ENCODE results near the gene ALDH1A2. TPM values are rescaled to one million over a fixed set of nuclear protein-coding genes. Genes with fewer than 3 reads are reported as not detected.

ALDH1A2 gene
- not detected for polyA plus RNA-seq (2012; ENCODE audit: insufficient read length, low read depth)

DNA sequence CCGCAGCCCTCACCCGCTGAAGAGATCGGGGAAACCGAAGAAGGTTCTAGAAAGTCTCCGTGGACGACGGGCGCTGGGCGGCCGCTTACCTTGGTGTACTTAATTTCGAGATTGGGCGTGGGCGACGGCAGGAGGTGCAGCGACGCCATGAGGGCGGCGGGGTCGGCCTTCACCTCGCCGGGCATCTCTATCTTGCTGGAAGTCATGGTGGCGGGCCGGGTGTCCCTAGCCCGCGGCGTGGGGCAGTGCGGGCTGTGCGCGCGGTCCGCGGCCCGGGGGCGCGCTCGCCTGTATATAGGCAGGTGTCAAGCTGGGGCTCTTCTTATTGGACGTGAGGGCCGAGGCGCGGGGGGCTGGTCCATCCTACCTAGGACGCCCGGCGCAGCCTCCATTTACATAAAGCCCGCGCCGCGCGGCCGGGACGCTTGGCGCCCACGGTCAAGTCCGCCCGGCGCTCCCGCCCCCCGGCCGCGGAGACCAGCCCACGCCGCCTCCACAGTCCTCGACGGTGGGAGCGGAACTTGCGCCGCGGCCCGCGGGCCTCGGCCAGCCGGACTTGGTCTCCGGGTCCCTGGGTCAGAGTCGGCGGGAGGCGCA is at the start of gene ALDH1A2:
ALDH1A2 (minus strand) TSS at position 267 of the 597 bp plus-strand sequence; CDS start at position 206, 61 bp downstream.
- TF ChIP-seq POLR2AphosphoS5 (IDR thresholded peaks at IDR 0.05; ENCODE audit: low read depth, low read length) (no peak), TAF1 (IDR thresholded peaks at IDR 0.05; ENCODE audit: borderline replicate concordance, insufficient read depth, low read length) (no peak), FOXP2 (optimal IDR thresholded peaks at IDR 0.05; ENCODE audit: borderline replicate concordance, extremely low read depth, extremely low read length, insufficient read depth) (no peak), REST (IDR thresholded peaks at IDR 0.05; ENCODE audit: insufficient read depth in 1 of 2, low read depth in 2 of 2, low read length in 2 of 2) (no peak), SIN3A (IDR thresholded peaks at IDR 0.05; ENCODE audit: borderline replicate concordance, insufficient read depth, low read length) (no peak)

DNA sequence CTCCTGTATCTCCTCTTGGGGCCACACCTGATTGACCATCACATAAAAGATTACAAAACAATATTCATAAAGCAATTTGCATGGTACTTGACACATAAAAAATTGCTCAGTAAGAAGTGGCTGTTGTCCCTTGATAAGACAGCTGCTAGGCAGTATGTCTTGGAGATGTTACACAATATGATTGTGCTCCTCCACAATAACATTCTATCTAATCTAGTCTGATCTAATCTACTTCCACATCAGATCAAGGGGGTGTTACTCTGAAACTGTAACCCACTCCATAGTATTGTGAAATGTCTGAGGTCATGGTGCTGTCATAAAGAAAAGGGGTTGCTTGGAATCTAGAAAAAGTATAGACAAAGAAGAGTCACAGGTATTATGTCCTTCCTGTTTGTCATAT is 49.3 kb upstream of the ALDH1A2 start:
- no peak for TF ChIP-seq SIN3A (IDR thresholded peaks at IDR 0.05; ENCODE audit: borderline replicate concordance, insufficient read depth, low read length)
- no peak for TF ChIP-seq POLR2AphosphoS5 (IDR thresholded peaks at IDR 0.05; ENCODE audit: low read depth, low read length)
- TF ChIP-seq REST (IDR thresholded peaks at IDR 0.05; ENCODE audit: insufficient read depth in 1 of 2, low read depth in 2 of 2, low read length in 2 of 2), result no peak
- no peak for TF ChIP-seq FOXP2 (optimal IDR thresholded peaks at IDR 0.05; ENCODE audit: borderline replicate concordance, extremely low read depth, extremely low read length, insufficient read depth)
- TF ChIP-seq TAF1 (IDR thresholded peaks at IDR 0.05; ENCODE audit: borderline replicate concordance, insufficient read depth, low read length), result no peak

DNA sequence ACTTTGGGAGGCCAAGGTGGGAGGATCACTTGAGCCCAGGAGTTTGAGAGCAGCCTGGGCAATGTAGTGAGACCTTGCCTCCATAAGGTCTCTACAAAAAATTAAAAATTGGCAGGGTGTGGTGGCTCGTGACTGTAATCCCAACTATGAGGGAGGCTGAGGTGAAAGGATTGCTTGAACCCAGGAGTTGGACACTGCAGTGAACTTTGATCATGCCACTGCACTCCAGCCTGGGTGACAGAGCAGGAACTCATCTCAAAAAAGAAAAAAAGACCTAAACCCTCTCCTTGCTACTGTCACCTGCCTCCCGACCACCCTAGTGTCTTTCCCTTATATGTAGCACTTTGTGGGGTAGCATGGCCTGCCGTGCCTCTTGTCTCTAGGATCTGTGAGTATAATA is 48.9 kb upstream of the ALDH1A2 start:
- TF ChIP-seq SIN3A (IDR thresholded peaks at IDR 0.05; ENCODE audit: borderline replicate concordance, insufficient read depth, low read length) (no peak), TAF1 (IDR thresholded peaks at IDR 0.05; ENCODE audit: borderline replicate concordance, insufficient read depth, low read length) (no peak), FOXP2 (optimal IDR thresholded peaks at IDR 0.05; ENCODE audit: borderline replicate concordance, extremely low read depth, extremely low read length, insufficient read depth) (no peak), POLR2AphosphoS5 (IDR thresholded peaks at IDR 0.05; ENCODE audit: low read depth, low read length) (no peak), REST (IDR thresholded peaks at IDR 0.05; ENCODE audit: insufficient read depth in 1 of 2, low read depth in 2 of 2, low read length in 2 of 2) (no peak)

- TF ChIP-seq SIN3A (IDR thresholded peaks at IDR 0.05; ENCODE audit: borderline replicate concordance, insufficient read depth, low read length) (no peak), REST (IDR thresholded peaks at IDR 0.05; ENCODE audit: insufficient read depth in 1 of 2, low read depth in 2 of 2, low read length in 2 of 2) (no peak), FOXP2 (optimal IDR thresholded peaks at IDR 0.05; ENCODE audit: borderline replicate concordance, extremely low read depth, extremely low read length, insufficient read depth) (no peak), TAF1 (IDR thresholded peaks at IDR 0.05; ENCODE audit: borderline replicate concordance, insufficient read depth, low read length) (no peak), POLR2AphosphoS5 (IDR thresholded peaks at IDR 0.05; ENCODE audit: low read depth, low read length) (no peak)
Observed at GRCh38 chr15:58111718-58112104, 46.2 kb upstream of the ALDH1A2 start.

All from PFSK-1 (cell line).